Nasal cavity respiratory epithelium epithelial cell of viscerocranial mucosa (primary cell): ENCODE results near the gene CNGB1. TPM values are rescaled to one million over a fixed set of nuclear protein-coding genes. Genes with fewer than 3 reads are reported as not detected.

Source experiments
- total RNA-seq: library from RNA; depleted of rRNA; stranded (reverse); fragments of >200 nt; gene quantifications from 2 replicates; pipeline ENCODE4 v1.2.3, GENCODE V29; 2014

The CNGB1 gene
- 0.34 and 7.3 TPM in 2 replicates for total RNA-seq

DNA sequence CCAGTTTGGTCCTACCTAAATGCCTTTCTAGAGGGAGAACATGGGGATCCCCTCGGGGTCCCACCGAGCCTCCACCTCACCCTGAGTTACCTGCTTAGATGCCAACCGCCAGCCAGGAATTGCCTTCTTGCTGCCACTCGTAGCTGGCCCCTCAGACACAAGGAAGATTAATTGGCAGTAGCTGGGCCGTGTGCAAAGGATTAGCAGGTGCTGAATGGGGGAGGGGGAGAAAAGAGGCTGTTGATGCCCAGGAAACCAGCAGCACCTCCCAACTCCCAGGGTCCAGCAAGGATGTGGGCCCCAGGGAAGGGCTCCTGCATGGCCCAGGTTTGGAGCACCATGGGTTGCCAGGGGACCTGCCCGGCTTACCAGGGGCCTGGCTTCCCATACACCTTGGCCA lies at the start of gene CNGB1:
Gene CNGB1 (minus strand): TSS at position 159 of the 400 bp plus-strand sequence. CDS start 3,842 bp downstream, outside the sequence.

DNA sequence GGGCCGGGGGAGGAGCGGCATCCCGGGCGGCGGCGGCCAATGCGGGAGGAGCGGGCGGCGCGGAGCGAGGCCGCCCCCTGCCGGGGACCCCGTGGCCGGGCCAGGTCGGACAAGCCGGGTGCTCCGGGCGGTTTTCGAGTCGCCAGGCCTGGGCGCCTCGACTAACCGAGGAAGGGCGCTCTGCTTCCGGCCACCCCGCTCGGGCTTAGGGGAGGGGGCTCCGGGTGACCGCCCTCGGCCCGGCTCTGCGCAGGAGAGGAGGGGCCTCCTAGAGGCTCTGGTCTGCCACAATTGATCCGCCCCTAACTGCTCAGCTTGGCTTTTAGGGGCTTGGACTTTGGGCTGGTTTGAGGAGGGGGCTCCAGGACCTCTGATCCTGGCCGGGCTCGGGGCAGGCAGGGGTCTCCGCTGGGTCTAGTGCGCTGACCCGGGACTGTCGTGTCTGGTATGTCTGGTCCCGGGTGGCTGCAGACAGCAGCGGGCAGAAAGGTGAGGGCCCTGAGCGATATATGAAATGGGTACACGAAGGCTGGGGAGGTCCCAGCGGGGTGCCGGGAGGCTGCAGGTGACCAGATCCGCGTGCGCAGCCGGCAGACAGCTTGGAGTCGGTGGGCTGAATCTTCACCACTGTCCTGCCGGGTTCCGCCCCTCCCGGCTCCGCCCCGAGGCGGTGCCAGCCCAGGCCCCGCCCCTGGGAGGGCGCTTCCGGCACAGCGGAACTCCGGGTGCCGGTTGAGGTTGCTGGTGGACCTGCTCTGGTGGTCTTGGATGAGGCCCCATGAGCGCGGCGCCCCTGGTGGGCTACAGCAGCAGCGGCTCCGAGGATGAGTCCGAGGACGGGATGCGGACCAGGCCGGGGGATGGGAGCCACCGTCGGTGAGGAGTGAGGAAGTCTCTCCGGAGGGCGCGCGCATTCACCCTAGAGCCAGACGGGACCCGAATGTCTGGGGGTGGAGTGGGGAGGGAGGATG lies 30.1 kb upstream of the CNGB1 start, which contains the start of gene USB1:
Gene USB1 (plus strand): TSS at position 702 of the 971 bp plus-strand sequence. CDS start 77 bp downstream, at position 779.

DNA sequence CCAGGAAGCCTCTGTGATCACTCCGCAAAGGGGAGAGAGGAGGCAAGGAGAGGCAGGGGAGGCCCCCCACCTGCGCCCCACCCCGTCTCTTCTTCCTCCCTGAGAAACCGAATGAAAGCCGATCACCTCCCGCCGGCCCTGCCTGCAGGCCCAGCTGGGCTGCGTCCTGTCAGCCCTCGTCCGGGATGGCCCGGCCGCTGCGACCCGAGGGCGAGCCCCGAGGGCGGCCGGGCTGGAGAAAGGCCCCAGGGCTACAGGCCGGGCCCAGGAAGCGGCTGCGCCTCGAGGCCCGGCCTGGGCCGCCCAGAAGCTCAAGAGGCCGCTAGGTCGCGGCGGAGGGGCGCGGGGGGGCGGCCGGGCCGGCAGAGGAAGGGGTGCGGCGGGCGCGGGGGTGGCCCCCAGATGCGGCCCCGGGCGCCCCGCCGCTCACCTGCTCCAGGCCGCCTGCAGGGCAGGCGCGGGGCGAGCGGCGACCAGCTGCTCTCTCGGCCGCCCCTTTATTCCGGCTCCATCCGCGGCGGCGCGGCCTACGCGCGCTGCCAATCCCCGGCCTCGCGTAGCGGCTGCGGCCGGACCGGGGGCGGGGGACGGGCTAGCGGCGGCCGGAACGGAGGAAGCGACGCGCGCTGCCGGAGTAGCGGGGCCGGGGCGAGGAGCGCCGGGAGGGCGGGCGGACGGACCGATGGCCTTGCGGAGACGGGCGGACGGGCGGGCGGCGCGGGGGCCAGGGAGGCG lies 29.2 kb upstream of the CNGB1 start, which contains the start of gene ZNF319:
Gene ZNF319 (minus strand): TSS at position 702 of the 735 bp plus-strand sequence. CDS start 2,407 bp downstream, outside the sequence.

Other genes starting within 250 kb of the CNGB1 start
- gene KATNB1, start 235.4 kb downstream of the CNGB1 start, total RNA-seq, result 31.4 and 33.2 TPM in 2 replicates
- 47.5 and 72.0 TPM in 2 replicates for gene KIFC3, start 168.6 kb downstream of the CNGB1 start, total RNA-seq
- 4.1 and 19.5 TPM in 2 replicates for gene ZNF319, start 29.5 kb upstream of the CNGB1 start, total RNA-seq
- gene USB1, start 30.3 kb upstream of the CNGB1 start, total RNA-seq, result 21.9 and 118 TPM in 2 replicates
- gene MMP15, start 54.6 kb upstream of the CNGB1 start, total RNA-seq, result 11.3 and 29.3 TPM in 2 replicates
- gene CFAP20, start 158.3 kb upstream of the CNGB1 start, total RNA-seq, result 34.2 and 36.7 TPM in 2 replicates
- 40.7 and 87.4 TPM in 2 replicates for gene CSNK2A2, start 227.0 kb upstream of the CNGB1 start, total RNA-seq